Prostate gland (tissue), 2 donors: Measurements from ENCODE around the gene CCDC149.

Experiments used
- POLR2A ChIP-seq: fragments of 450-650 bp; IDR thresholded peaks from one replicate; pipeline ENCODE4 v1.6.1; 2016; ENCODE audit warnings: antibody characterized with exemption, mild to moderate bottlenecking
- POLR2AphosphoS5 ChIP-seq: sonication (generic); formaldehyde crosslinking; IDR thresholded peaks from one replicate; pipeline ENCODE4 v1.6.1; 2017; ENCODE audit warnings: antibody characterized with exemption
- TF ChIP-seq, protein P1 (sequence below), 4 experiments: fragments of 200-600 bp in 2 of 4; fragments of 450-650 bp in 2 of 4; sonication (generic) in 2 of 4; IDR thresholded peaks; 1 replicate in 3 of 4; 2 replicates in 1 of 4; pipeline ENCODE4 v1.5.1; 2016 to 2019; ENCODE audit warnings: antibody characterized with exemption in 4 of 4, mild to moderate bottlenecking in 2 of 4, moderate library complexity in 2 of 4

DNA sequence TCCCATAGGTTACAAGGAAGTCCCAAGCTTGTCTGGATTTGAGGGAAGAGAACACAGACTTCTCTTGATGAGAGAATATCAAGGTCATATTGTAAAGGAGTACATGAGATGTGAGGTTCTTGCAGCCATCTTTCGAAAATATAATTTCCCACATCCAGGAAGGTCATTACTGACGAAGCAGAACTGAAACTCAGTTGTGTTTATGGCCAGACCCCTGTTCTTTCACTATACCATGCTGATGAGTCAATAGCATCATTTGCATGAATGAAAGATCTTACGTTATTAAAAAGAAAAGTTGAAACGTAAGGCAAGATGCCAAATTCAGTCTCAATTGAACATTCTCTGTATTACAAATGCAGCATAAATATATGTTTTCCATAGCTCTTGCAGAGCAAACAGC lies 14.2 kb upstream of the CCDC149 start:
- TF ChIP-seq, protein P1, sequence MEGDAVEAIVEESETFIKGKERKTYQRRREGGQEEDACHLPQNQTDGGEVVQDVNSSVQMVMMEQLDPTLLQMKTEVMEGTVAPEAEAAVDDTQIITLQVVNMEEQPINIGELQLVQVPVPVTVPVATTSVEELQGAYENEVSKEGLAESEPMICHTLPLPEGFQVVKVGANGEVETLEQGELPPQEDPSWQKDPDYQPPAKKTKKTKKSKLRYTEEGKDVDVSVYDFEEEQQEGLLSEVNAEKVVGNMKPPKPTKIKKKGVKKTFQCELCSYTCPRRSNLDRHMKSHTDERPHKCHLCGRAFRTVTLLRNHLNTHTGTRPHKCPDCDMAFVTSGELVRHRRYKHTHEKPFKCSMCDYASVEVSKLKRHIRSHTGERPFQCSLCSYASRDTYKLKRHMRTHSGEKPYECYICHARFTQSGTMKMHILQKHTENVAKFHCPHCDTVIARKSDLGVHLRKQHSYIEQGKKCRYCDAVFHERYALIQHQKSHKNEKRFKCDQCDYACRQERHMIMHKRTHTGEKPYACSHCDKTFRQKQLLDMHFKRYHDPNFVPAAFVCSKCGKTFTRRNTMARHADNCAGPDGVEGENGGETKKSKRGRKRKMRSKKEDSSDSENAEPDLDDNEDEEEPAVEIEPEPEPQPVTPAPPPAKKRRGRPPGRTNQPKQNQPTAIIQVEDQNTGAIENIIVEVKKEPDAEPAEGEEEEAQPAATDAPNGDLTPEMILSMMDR (IDR thresholded peaks at IDR 0.05), result no peak
- TF ChIP-seq POLR2A (no peak), POLR2AphosphoS5 (no peak)
